ENCODE measurements around the gene MCMBP. TPM values are rescaled to one million over a fixed set of nuclear protein-coding genes. Genes with fewer than 3 reads are reported as not detected.

The MCMBP gene
- total RNA-seq, 1 experiment from 2014 or later, result 148 TPM

- no peaks in the 10 kb centered on the region for H3K4me1 ChIP-seq (ENCODE audit: control insufficient read depth in 1 of 2, insufficient read depth in 2 of 2, low read length in 2 of 2)
- intact Hi-C loops (cut with micrococcal nuclease), result no loop called here
- no TSS peak for BruUV-seq (replicated peaks)
- H3K9ac ChIP-seq (ENCODE audit: low read length), result no peak overlapping the region
- TF ChIP-seq MAX (IDR thresholded peaks at IDR 0.05) (no peak), CEBPB (IDR thresholded peaks at IDR 0.05; ENCODE audit: low read depth) (no peak), TCF7L2 (IDR thresholded peaks at IDR 0.05; ENCODE audit: borderline replicate concordance, extremely low read depth, insufficient read depth, insufficient read length) (no peak), RAD21 (IDR thresholded peaks at IDR 0.05; ENCODE audit: low read depth) (no peak), EGR1 (IDR thresholded peaks at IDR 0.05; ENCODE audit: low read depth) (no peak), FOSL1 (IDR thresholded peaks at IDR 0.05; ENCODE audit: low read depth) (no peak), CTCF (IDR thresholded peaks at IDR 0.05 in 2 of 3, conservative IDR thresholded peaks at IDR 0.05 in 1 of 3; ENCODE audit: borderline replicate concordance in 1 of 3, insufficient read depth in 1 of 3, low read depth in 2 of 3, low read length in 2 of 3) (no peak), ZNF274 (IDR thresholded peaks at IDR 0.05; ENCODE audit: low read depth, low read length) (no peak), SIN3A (IDR thresholded peaks at IDR 0.05; ENCODE audit: low read depth) (no peak), EZH2phosphoT487 (IDR thresholded peaks at IDR 0.05; ENCODE audit: borderline replicate concordance) (no peak), POLR2A (IDR thresholded peaks at IDR 0.05; ENCODE audit: borderline replicate concordance, extremely low read depth, insufficient read depth, insufficient read length) (no peak), REST (IDR thresholded peaks at IDR 0.05; ENCODE audit: low read depth) (no peak), YY1 (IDR thresholded peaks at IDR 0.05; ENCODE audit: extremely low read depth, insufficient replicate concordance, low read depth, low read length) (no peak), ZBTB33 (IDR thresholded peaks at IDR 0.05; ENCODE audit: extremely low read depth, insufficient replicate concordance, low read length) (no peak), JUND (IDR thresholded peaks at IDR 0.05) (no peak), ZFX (IDR thresholded peaks at IDR 0.05) (no peak), POLR2AphosphoS5 (IDR thresholded peaks at IDR 0.05; ENCODE audit: low read depth, low read length) (no peak), CBX3 (IDR thresholded peaks at IDR 0.05; ENCODE audit: low read depth) (no peak), ATF3 (IDR thresholded peaks at IDR 0.05) (no peak), ELF1 (IDR thresholded peaks at IDR 0.05; ENCODE audit: borderline replicate concordance, low read depth) (no peak)
- no peaks in the 10 kb centered on the region for H3K9me3 ChIP-seq (ENCODE audit: control insufficient read depth in 1 of 2, insufficient read depth in 1 of 2, low read depth in 1 of 2, low read length in 2 of 2)
- H2AFZ ChIP-seq (ENCODE audit: low read depth, low read length, poor library complexity, severe bottlenecking), result no peak overlapping the region
- no peak overlapping the region for H3K4me2 ChIP-seq (ENCODE audit: low read length)
- POLR2A ChIA-PET, result no interaction called here
- no peaks in the 10 kb centered on the region for H3K9me2 ChIP-seq (ENCODE audit: insufficient read depth)
- H3K36me3 ChIP-seq (ENCODE audit: control insufficient read depth in 1 of 2, insufficient read depth in 2 of 2, low read length in 2 of 2), result no peaks in the 10 kb centered on the region; a peak in 1 of 4 replicates
- RAD21 ChIA-PET (ENCODE audit: low non-redundant PET in 1 of 2, low total read pairs in 2 of 2, uncharacterized antibody in 2 of 2, unreplicated experiment in 2 of 2), result no interaction called here
- CTCF ChIA-PET, result no interaction called here
- no peaks in the 10 kb centered on the region for H3K79me2 ChIP-seq (ENCODE audit: insufficient read depth, low read length)
- DNase-seq (ENCODE audit: low read depth, low spot score) (no peak), ATAC-seq (no peak)
- H3K4me3 ChIP-seq (replicated peaks in 1 of 2; ENCODE audit: low read depth in 1 of 2, low read length in 2 of 2), result no peak overlapping the region
- H4K20me1 ChIP-seq (ENCODE audit: insufficient read depth), result no peaks in the 10 kb centered on the region
- no peak overlapping the region for H3K27ac ChIP-seq (ENCODE audit: low read depth, low read length)
- no peaks in the 10 kb centered on the region for H3K27me3 ChIP-seq (ENCODE audit: insufficient read depth, low read length)
Measured at GRCh38 chr10:119812684-119813083, 60.0 kb downstream of the MCMBP start.
